Mesendoderm (in vitro differentiated cells): ENCODE data around the gene RAB31.

ENCODE experiments used
- DNase-seq: peaks from one replicate; pipeline ENCODE4 v3.0.0; 2013
- H2AK5ac ChIP-seq: 2 replicates; pipeline ENCODE4 v1.6.1; 2013; ENCODE audit warnings: low read length, inconsistent platforms
- H2BK120ac ChIP-seq: 2 replicates; pipeline ENCODE4 v1.6.1; 2013; ENCODE audit warnings: low read depth, mild to moderate bottlenecking, low read length, moderate library complexity, mixed read lengths
- H2BK15ac ChIP-seq: replicated peaks from 2 replicates; pipeline ENCODE4 v1.6.1; 2013; ENCODE audit warnings: low read depth, mild to moderate bottlenecking, moderate library complexity
- H2BK5ac ChIP-seq: 2 replicates; pipeline ENCODE4 v1.6.1; 2013; ENCODE audit warnings: low read length, inconsistent platforms
- H3K18ac ChIP-seq: 2 replicates; pipeline ENCODE4 v1.6.1; 2013; ENCODE audit warnings: mild to moderate bottlenecking, low read length, mixed read lengths
- H3K23ac ChIP-seq: one replicate; pipeline ENCODE4 v1.6.1; 2013; ENCODE audit warnings: low read length
- H3K27ac ChIP-seq: 2 replicates; pipeline ENCODE4 v1.5.1; 2013; ENCODE audit warnings: low read depth, mild to moderate bottlenecking, inconsistent platforms, low read length, moderate library complexity
- H3K27me3 ChIP-seq: 2 replicates; pipeline ENCODE4 v1.6.1; 2013; ENCODE audit warnings: low read length, control low read depth, mild to moderate bottlenecking, inconsistent platforms; ENCODE audit not compliant: insufficient read depth, poor library complexity
- H3K36me3 ChIP-seq: 2 replicates; pipeline ENCODE4 v1.6.1; 2013; ENCODE audit warnings: low read length, inconsistent platforms; ENCODE audit not compliant: control insufficient read depth, insufficient read depth
- H3K4ac ChIP-seq: one replicate; pipeline ENCODE4 v1.6.1; 2013; ENCODE audit warnings: low read depth, mild to moderate bottlenecking, low read length, moderate library complexity
- H3K4me1 ChIP-seq: 2 replicates; pipeline ENCODE4 v1.6.1; 2013; ENCODE audit warnings: low read depth, low read length, inconsistent platforms; ENCODE audit not compliant: control insufficient read depth
- H3K4me2 ChIP-seq: 2 replicates; pipeline ENCODE4 v1.6.1; 2013; ENCODE audit warnings: low read length
- H3K4me3 ChIP-seq: 2 replicates; pipeline ENCODE4 v1.5.1; 2013; ENCODE audit warnings: mild to moderate bottlenecking, low read length
- H3K56ac ChIP-seq: one replicate; pipeline ENCODE4 v1.6.1; 2013; ENCODE audit warnings: low read length
- H3K79me1 ChIP-seq: 2 replicates; pipeline ENCODE4 v1.6.1; 2013; ENCODE audit warnings: low read length, inconsistent platforms
- H3K79me2 ChIP-seq: 2 replicates; pipeline ENCODE4 v1.6.1; 2013; ENCODE audit warnings: mild to moderate bottlenecking, low read length; ENCODE audit not compliant: control insufficient read depth, insufficient read depth
- H3K9ac ChIP-seq: 2 replicates; pipeline ENCODE4 v1.6.1; 2013; ENCODE audit warnings: low read length, inconsistent platforms
- H4K5ac ChIP-seq: one replicate; pipeline ENCODE4 v1.6.1; 2013; ENCODE audit warnings: low read length
- H4K8ac ChIP-seq: one replicate; pipeline ENCODE4 v1.6.1; 2013; ENCODE audit warnings: low read depth, mild to moderate bottlenecking, control low read depth, low read length, moderate library complexity
- WGBS: extraction: QIAGEN DNeasy Blood & Tissue Kit; methylation state at CpG from one replicate; pipeline ENCODE4 v1.1.7; 2013; ENCODE audit warnings: low lambda C conversion rate, missing lambda C conversion rate; ENCODE audit not compliant: insufficient coverage; ENCODE audit errors: extremely low coverage; 5-methylcytosine and 5-hydroxymethylcytosine counted together

The RAB31 gene

DNA sequence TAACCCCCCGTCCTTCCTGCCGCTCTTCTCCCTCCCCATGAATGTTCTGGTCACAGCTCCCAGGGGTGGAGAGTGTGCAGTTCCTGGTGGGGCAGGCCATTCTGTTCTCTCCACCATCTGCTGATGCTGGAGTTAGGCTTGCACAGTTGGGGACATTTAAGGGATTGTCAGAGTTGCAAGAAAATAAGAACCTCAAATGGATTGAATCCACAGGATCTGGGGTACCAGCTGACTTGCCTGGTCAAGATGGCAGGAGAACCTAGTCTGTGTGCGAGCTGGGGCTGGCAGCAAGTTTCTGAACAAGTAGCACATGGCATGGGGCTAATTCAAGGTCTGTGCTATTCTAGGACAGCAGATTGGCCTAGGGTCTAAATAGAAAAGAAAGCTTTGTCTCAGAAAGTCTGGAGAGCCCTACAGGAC lies 116.9 kb downstream of the RAB31 start:
- Histone ChIP-seq H3K4me3 (no peak overlapping the region), H2BK5ac (no peak overlapping the region), H3K27ac (no peak overlapping the region)

GRCh38 chr18:9825571-9826073 lies 117.5 kb downstream of the RAB31 start:
- Histone ChIP-seq H3K4ac (no peak overlapping the region), H2BK15ac (no peak overlapping the region), H4K5ac (no peak overlapping the region), H3K79me1 (peaks cover 4% of the 10 kb centered on the region), H2BK120ac (no peak overlapping the region), H3K23ac (no peak overlapping the region), H4K8ac (no peak overlapping the region), H3K4me2 (no peak overlapping the region), H3K9ac (no peak overlapping the region), H3K4me1 (no peaks in the 10 kb centered on the region), H3K27ac (no peak overlapping the region), H3K27me3 (no peaks in the 10 kb centered on the region), H2BK5ac (no peak overlapping the region), H3K18ac (no peak overlapping the region), H2AK5ac (no peak overlapping the region), H3K56ac (no peak overlapping the region), H3K4me3 (no peak overlapping the region), H3K36me3 (no peaks in the 10 kb centered on the region), H3K79me2 (no peaks in the 10 kb centered on the region)
- no peak for DNase-seq
- WGBS, result no CpG with 5 or more reads among the region's 6 CpGs

More for the DNA sequence above, 116.9 kb downstream of the RAB31 start:
- Histone ChIP-seq H3K27me3 (no peaks in the 10 kb centered on the region), H3K36me3 (no peaks in the 10 kb centered on the region), H4K5ac (no peak overlapping the region), H2BK15ac (no peak overlapping the region), H4K8ac (no peak overlapping the region), H3K4me2 (no peak overlapping the region), H3K4ac (no peak overlapping the region), H3K18ac (no peak overlapping the region), H3K79me2 (no peaks in the 10 kb centered on the region), H2AK5ac (no peak overlapping the region), H3K79me1 (peaks cover 4% of the 10 kb centered on the region), H3K23ac (no peak overlapping the region), H2BK120ac (no peak overlapping the region), H3K56ac (no peak overlapping the region), H3K4me1 (no peaks in the 10 kb centered on the region), H3K9ac (no peak overlapping the region)
- DNase-seq, result no peak
- WGBS, result no CpG with 5 or more reads among the region's 3 CpGs

DNA sequence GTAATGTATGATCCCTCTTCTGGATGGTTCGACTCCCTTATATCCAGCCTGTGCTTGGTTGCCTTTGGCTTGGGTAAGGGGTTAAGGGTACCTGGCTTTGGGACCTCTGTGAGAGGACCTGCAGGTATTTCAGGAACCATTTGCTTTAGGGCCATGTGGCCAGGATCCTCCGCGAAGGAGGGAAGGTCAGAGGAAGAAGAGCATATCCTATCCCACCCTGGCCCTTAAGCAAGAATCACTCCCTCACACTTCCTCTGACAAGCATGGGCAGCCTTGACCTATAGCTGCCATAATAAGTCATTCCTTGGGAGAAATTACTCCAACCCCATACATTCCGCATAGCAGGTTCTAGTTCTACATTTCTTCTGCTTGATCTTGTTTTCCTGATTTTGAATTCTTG lies 118.6 kb downstream of the RAB31 start:
- Histone ChIP-seq H3K4me3 (no peak overlapping the region), H3K36me3 (no peaks in the 10 kb centered on the region), H3K27me3 (no peaks in the 10 kb centered on the region), H2BK5ac (no peak overlapping the region), H4K8ac (no peak overlapping the region), H2BK120ac (no peak overlapping the region), H2AK5ac (no peak overlapping the region), H3K27ac (no peak overlapping the region), H3K4me1 (no peaks in the 10 kb centered on the region), H3K18ac (no peak overlapping the region), H3K79me2 (no peaks in the 10 kb centered on the region), H3K79me1 (peaks cover 4% of the 10 kb centered on the region), H3K56ac (no peak overlapping the region), H3K9ac (no peak overlapping the region), H3K23ac (no peak overlapping the region), H3K4me2 (no peak overlapping the region), H4K5ac (no peak overlapping the region), H2BK15ac (no peak overlapping the region), H3K4ac (no peak overlapping the region)
- no CpG with 5 or more reads among the region's 4 CpGs for WGBS
- DNase-seq, result no peak

DNA sequence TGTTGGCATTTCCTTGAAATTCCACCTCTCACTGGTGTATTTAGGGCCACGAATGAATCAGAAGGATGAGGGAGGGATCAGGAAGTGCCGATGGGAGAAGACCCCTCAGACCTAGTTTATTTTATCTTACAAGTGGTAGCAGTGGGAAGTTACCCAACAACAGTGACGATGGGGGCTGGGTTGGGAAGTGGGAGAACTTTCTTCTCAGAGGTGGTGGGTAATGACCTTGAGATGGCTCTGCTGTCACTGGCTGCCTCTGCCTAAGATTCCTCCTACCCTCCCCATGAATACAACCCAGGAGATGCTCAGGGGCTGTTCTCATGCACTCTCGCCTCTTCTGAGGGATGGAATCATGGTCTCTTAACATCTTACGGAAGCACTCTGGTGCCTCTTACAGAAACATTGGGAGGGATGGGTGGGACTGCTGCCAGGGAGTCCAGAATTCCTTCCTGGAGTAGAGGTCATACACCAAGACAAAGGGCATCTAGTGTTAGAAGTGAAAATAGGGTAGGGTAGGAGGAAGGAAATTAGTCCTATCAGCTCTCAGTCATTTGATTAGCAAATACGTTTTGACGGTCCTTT lies 119.2 kb downstream of the RAB31 start:
- Histone ChIP-seq H3K4ac (no peak overlapping the region), H4K8ac (no peak overlapping the region), H3K79me2 (no peaks in the 10 kb centered on the region), H3K79me1 (peaks cover 4% of the 10 kb centered on the region), H3K18ac (no peak overlapping the region), H3K23ac (no peak overlapping the region), H2BK15ac (no peak overlapping the region), H4K5ac (no peak overlapping the region), H3K36me3 (no peaks in the 10 kb centered on the region), H3K4me2 (no peak overlapping the region), H3K27ac (no peak overlapping the region), H3K4me1 (no peaks in the 10 kb centered on the region), H3K56ac (no peak overlapping the region), H2BK5ac (no peak overlapping the region), H3K27me3 (no peaks in the 10 kb centered on the region), H2AK5ac (no peak overlapping the region), H3K9ac (no peak overlapping the region), H2BK120ac (no peak overlapping the region), H3K4me3 (no peak overlapping the region)
- WGBS, result no CpG with 5 or more reads among the region's 7 CpGs
- DNase-seq, result no peak

GRCh38 chr18:9827793-9828505 lies 119.8 kb downstream of the RAB31 start:
- H2BK15ac ChIP-seq, result no peak overlapping the region
- no peak for DNase-seq
- no peak overlapping the region for H3K23ac ChIP-seq
- H3K79me2 ChIP-seq, result no peaks in the 10 kb centered on the region
- H3K36me3 ChIP-seq, result no peaks in the 10 kb centered on the region
- no peak overlapping the region for H3K27ac ChIP-seq
- no peak overlapping the region for H4K5ac ChIP-seq
- no CpG with 5 or more reads among the region's 14 CpGs for WGBS
- H3K56ac ChIP-seq, result no peak overlapping the region
- H3K4me1 ChIP-seq, result no peaks in the 10 kb centered on the region
- no peak overlapping the region for H2AK5ac ChIP-seq
- H3K27me3 ChIP-seq, result no peaks in the 10 kb centered on the region
- H3K9ac ChIP-seq, result no peak overlapping the region
- H2BK5ac ChIP-seq, result no peak overlapping the region
- H3K4me3 ChIP-seq, result no peak overlapping the region
- H2BK120ac ChIP-seq, result no peak overlapping the region
- H3K4me2 ChIP-seq, result no peak overlapping the region
- no peak overlapping the region for H3K4ac ChIP-seq
- H3K79me1 ChIP-seq, result peaks cover 4% of the 10 kb centered on the region
- H3K18ac ChIP-seq, result no peak overlapping the region
- no peak overlapping the region for H4K8ac ChIP-seq
